GM19438 (cell line): ENCODE measurements around the gene CCDC124.

ENCODE experiments used
- ATAC-seq: cut with Tn5 transposase; IDR thresholded peaks from one replicate; pipeline ENCODE4 v1.9.1; 2021; ENCODE audit warnings: low read depth; ENCODE audit not compliant: unreplicated experiment

Gene CCDC124

GRCh38 chr19:17951990-17952976 lies 19.5 kb downstream of the CCDC124 start:
- no peak for ATAC-seq

GRCh38 chr19:17953316-17953801 lies 20.5 kb downstream of the CCDC124 start:
- ATAC-seq: no peak

- no peak for ATAC-seq
Observed at GRCh38 chr19:17953869-17954268, 21.1 kb downstream of the CCDC124 start.

- no peak for ATAC-seq
Observed at GRCh38 chr19:17954401-17954800, 21.6 kb downstream of the CCDC124 start.

GRCh38 chr19:17957149-17957849 lies 24.5 kb downstream of the CCDC124 start:
- no peak for ATAC-seq

- no peak for ATAC-seq
Observed at GRCh38 chr19:17957885-17958284, 25.1 kb downstream of the CCDC124 start.

- ATAC-seq: no peak
Observed at GRCh38 chr19:17963936-17964691, 31.3 kb downstream of the CCDC124 start.

- no peak for ATAC-seq
Observed at GRCh38 chr19:17965370-17966128, 32.7 kb downstream of the CCDC124 start.

GRCh38 chr19:17966129-17966483 lies 33.3 kb downstream of the CCDC124 start:
- ATAC-seq: no peak

- ATAC-seq: no peak
Observed at GRCh38 chr19:17966550-17967256, 33.9 kb downstream of the CCDC124 start, which contains the start of gene KCNN1. Gene KCNN1 (plus strand): TSS chr19:17967107. CDS start chr19:17973889, 6,782 bp downstream.

GRCh38 chr19:17967257-17968051 lies 34.6 kb downstream of the CCDC124 start:
- ATAC-seq: no peak

- ATAC-seq: no peak
Observed at GRCh38 chr19:17968362-17968761, 35.5 kb downstream of the CCDC124 start.

GRCh38 chr19:17969096-17969792 lies 36.4 kb downstream of the CCDC124 start:
- ATAC-seq: no peak

GRCh38 chr19:17972230-17972629 lies 39.4 kb downstream of the CCDC124 start:
- no peak for ATAC-seq

- no peak for ATAC-seq
Observed at GRCh38 chr19:17973759-17974158, 40.9 kb downstream of the CCDC124 start.

GRCh38 chr19:17974551-17974950 lies 41.7 kb downstream of the CCDC124 start:
- no peak for ATAC-seq

GRCh38 chr19:17975032-17975431 lies 42.2 kb downstream of the CCDC124 start:
- ATAC-seq: no peak

- no peak for ATAC-seq
Observed at GRCh38 chr19:17977021-17977420, 44.2 kb downstream of the CCDC124 start.
